Measurements from ENCODE around the gene SPON1.

- TF ChIP-seq CTCF (IDR thresholded peaks at IDR 0.05), result no peak
- no peak for TF ChIP-seq POLR2A (IDR thresholded peaks at IDR 0.05)
Observed at GRCh38 chr11:14107050-14107430, 144.5 kb downstream of the SPON1 start.
